ENCODE results near the gene TNFRSF1A.

Gene TNFRSF1A

GRCh38 chr12:6312529-6313325 lies 29.1 kb downstream of the TNFRSF1A start:
- DNase-seq, result no peak
- no peak overlapping the region for H3K4me2 ChIP-seq (ENCODE audit: insufficient read depth, low read length)
- ATAC-seq (ENCODE audit: insufficient read depth, low read depth), result 0 out of 3 replicates have a peak, but pooled peaks have one; percentile 23
- no peaks in the 10 kb centered on the region for H3K9me3 ChIP-seq (ENCODE audit: insufficient read depth, low read length, severe bottlenecking)
- no peak overlapping the region for H3K9ac ChIP-seq (ENCODE audit: low read depth, low read length)
- H3K36me3 ChIP-seq (ENCODE audit: insufficient read depth, low read length), result no peaks in the 10 kb centered on the region
- no peaks in the 10 kb centered on the region for H3K4me1 ChIP-seq (ENCODE audit: insufficient read depth, low read length)
- TF ChIP-seq CTCF (IDR thresholded peaks at IDR 0.05; ENCODE audit: borderline replicate concordance, extremely low read depth, low read length, poor library complexity, severe bottlenecking) (no peak), EZH2 (IDR thresholded peaks at IDR 0.05; ENCODE audit: borderline replicate concordance, low read depth, low read length, severe bottlenecking) (no peak)
- no peaks in the 10 kb centered on the region for H4K20me1 ChIP-seq (ENCODE audit: insufficient read depth, low read length)
- H2AFZ ChIP-seq (ENCODE audit: low read depth, low read length), result no peak overlapping the region
- no peak overlapping the region for H3K4me3 ChIP-seq (ENCODE audit: low read depth in 1 of 2, low read length in 2 of 2)
- no peaks in the 10 kb centered on the region for H3K27me3 ChIP-seq (ENCODE audit: insufficient read depth, low read length, poor library complexity)
- no peaks in the 10 kb centered on the region for H3K79me2 ChIP-seq (ENCODE audit: insufficient read depth, low read length)
- no peak overlapping the region for H3K27ac ChIP-seq (ENCODE audit: low read length)

GRCh38 chr12:6311822-6312528 lies 29.9 kb downstream of the TNFRSF1A start:
- DNase-seq, result no peak
- no peaks in the 10 kb centered on the region for H3K36me3 ChIP-seq (ENCODE audit: insufficient read depth, low read length)
- no peaks in the 10 kb centered on the region for H3K9me3 ChIP-seq (ENCODE audit: insufficient read depth, low read length, severe bottlenecking)
- H3K4me2 ChIP-seq (ENCODE audit: insufficient read depth, low read length), result no peak overlapping the region
- TF ChIP-seq CTCF (IDR thresholded peaks at IDR 0.05; ENCODE audit: borderline replicate concordance, extremely low read depth, low read length, poor library complexity, severe bottlenecking) (no peak), EZH2 (IDR thresholded peaks at IDR 0.05; ENCODE audit: borderline replicate concordance, low read depth, low read length, severe bottlenecking) (no peak)
- H3K27me3 ChIP-seq (ENCODE audit: insufficient read depth, low read length, poor library complexity), result peaks cover 7% of the 10 kb centered on the region
- no peak overlapping the region for H3K9ac ChIP-seq (ENCODE audit: low read depth, low read length)
- H4K20me1 ChIP-seq (ENCODE audit: insufficient read depth, low read length), result no peaks in the 10 kb centered on the region
- no peak for ATAC-seq (ENCODE audit: insufficient read depth, low read depth)
- no peak overlapping the region for H2AFZ ChIP-seq (ENCODE audit: low read depth, low read length)
- no peaks in the 10 kb centered on the region for H3K79me2 ChIP-seq (ENCODE audit: insufficient read depth, low read length)
- no peak overlapping the region for H3K27ac ChIP-seq (ENCODE audit: low read length)
- no peaks in the 10 kb centered on the region for H3K4me1 ChIP-seq (ENCODE audit: insufficient read depth, low read length)
- H3K4me3 ChIP-seq (ENCODE audit: low read depth in 1 of 2, low read length in 2 of 2), result no peak overlapping the region

- Histone ChIP-seq H3K36me3 (ENCODE audit: insufficient read depth, low read length) (no peaks in the 10 kb centered on the region), H2AFZ (ENCODE audit: low read depth, low read length) (no peak overlapping the region), H3K27ac (ENCODE audit: low read length) (no peak overlapping the region), H3K27me3 (ENCODE audit: insufficient read depth, low read length, poor library complexity) (peaks cover 8% of the 10 kb centered on the region), H3K4me2 (ENCODE audit: insufficient read depth, low read length) (no peak overlapping the region), H3K9me3 (ENCODE audit: insufficient read depth, low read length, severe bottlenecking) (no peaks in the 10 kb centered on the region), H3K9ac (ENCODE audit: low read depth, low read length) (no peak overlapping the region), H3K4me3 (ENCODE audit: low read depth in 1 of 2, low read length in 2 of 2) (no peak overlapping the region), H4K20me1 (ENCODE audit: insufficient read depth, low read length) (peaks cover 2% of the 10 kb centered on the region; the same call in 1 of the 2 replicates), H3K79me2 (ENCODE audit: insufficient read depth, low read length) (no peaks in the 10 kb centered on the region), H3K4me1 (ENCODE audit: insufficient read depth, low read length) (no peaks in the 10 kb centered on the region)
- no peak for TF ChIP-seq EZH2 (IDR thresholded peaks at IDR 0.05; ENCODE audit: borderline replicate concordance, low read depth, low read length, severe bottlenecking)
- no peak for TF ChIP-seq CTCF (IDR thresholded peaks at IDR 0.05; ENCODE audit: borderline replicate concordance, extremely low read depth, low read length, poor library complexity, severe bottlenecking)
- ATAC-seq (ENCODE audit: insufficient read depth, low read depth) (no peak), DNase-seq (no peak)
Observed at GRCh38 chr12:6310771-6311610, 30.9 kb downstream of the TNFRSF1A start.
